Fibroblast of lung (primary cell): Measurements from ENCODE around the gene MSI2. TPM values are rescaled to one million over a fixed set of nuclear protein-coding genes. Genes with fewer than 3 reads are reported as not detected.

Experiments used
- DNase-seq, 2 donors: peaks; one replicate each; pipeline versions ENCODE4 v3.0.0 to v3.0.0-alpha.2; 2010; ENCODE audit warnings: low read depth in 2 of 2
- H2AFZ ChIP-seq: 2 replicates; pipeline ENCODE4 v1.5.1; 2012; ENCODE audit warnings: low read length, control low read depth, inconsistent platforms
- H3K27ac ChIP-seq: 2 replicates; pipeline ENCODE4 v1.5.1; 2011; ENCODE audit warnings: low read length, control low read depth; ENCODE audit not compliant: insufficient read depth
- H3K27me3 ChIP-seq: 2 replicates; pipeline ENCODE4 v1.5.1; 2011; ENCODE audit warnings: mild to moderate bottlenecking, low read length; ENCODE audit not compliant: control insufficient read depth, insufficient read depth
- H3K36me3 ChIP-seq: 2 replicates; pipeline ENCODE4 v1.5.1; 2011; ENCODE audit warnings: low read length; ENCODE audit not compliant: control insufficient read depth, insufficient read depth
- H3K4me1 ChIP-seq: 2 replicates; pipeline ENCODE4 v1.5.1; 2011; ENCODE audit warnings: low read length; ENCODE audit not compliant: control insufficient read depth, insufficient read depth; ENCODE audit errors: extremely low read depth
- H3K4me2 ChIP-seq: 2 replicates; pipeline ENCODE4 v1.5.1; 2011; ENCODE audit warnings: low read length, control low read depth; ENCODE audit not compliant: insufficient read depth; ENCODE audit errors: extremely low read depth
- H3K4me3 ChIP-seq, 4 experiments: fragments of 200-600 bp in 1 of 4; sonication (generic) in 1 of 4; replicated peaks in 1 of 4; 2 replicates each; pipeline ENCODE4 v1.5.1; 2011 to 2016; ENCODE audit warnings: low read length in 4 of 4, low read depth in 3 of 4, mild to moderate bottlenecking in 3 of 4, control low read depth in 2 of 4, inconsistent platforms in 1 of 4, mixed read lengths in 1 of 4; ENCODE audit not compliant: insufficient read depth in 1 of 4; ENCODE audit errors: control extremely low read depth in 1 of 4
- H3K79me2 ChIP-seq: 2 replicates; pipeline ENCODE4 v1.5.1; 2012; ENCODE audit warnings: mild to moderate bottlenecking, low read length, inconsistent platforms; ENCODE audit not compliant: control insufficient read depth, insufficient read depth
- H3K9ac ChIP-seq: 2 replicates; pipeline ENCODE4 v1.5.1; 2011; ENCODE audit warnings: mild to moderate bottlenecking, low read length, control low read depth; ENCODE audit not compliant: insufficient read depth
- H3K9me3 ChIP-seq: 2 replicates; pipeline ENCODE4 v1.5.1; 2012; ENCODE audit warnings: low read depth, low read length; ENCODE audit not compliant: control insufficient read depth, insufficient read depth
- H4K20me1 ChIP-seq: 2 replicates; pipeline ENCODE4 v1.5.1; 2011; ENCODE audit warnings: low read length; ENCODE audit not compliant: control insufficient read depth, insufficient read depth; ENCODE audit errors: extremely low read depth
- CTCF ChIP-seq, 2 donors: IDR thresholded peaks in 1 of 2; conservative IDR thresholded peaks in 1 of 2; 1 replicate in 1 of 2; 2 replicates in 1 of 2; pipeline ENCODE4 v1.5.1; 2011 to 2012; ENCODE audit warnings: low read length in 2 of 2, control low read depth in 1 of 2, inconsistent platforms in 1 of 2, low read depth in 1 of 2, mild to moderate bottlenecking in 1 of 2
- EZH2 ChIP-seq: IDR thresholded peaks from 2 replicates; pipeline ENCODE4 v1.5.1; 2012; ENCODE audit warnings: low read length, control low read depth, mild to moderate bottlenecking; ENCODE audit errors: missing control alignments
- polyA plus RNA-seq, 2 donors: library from polyadenylated mRNA; depleted of rRNA in 1 of 2; stranded (reverse) in 1 of 2; unstranded in 1 of 2; fragments of >200 nt; gene quantifications; 2 replicates each; pipeline ENCODE4 v1.2.1, GENCODE V29; 2011 to 2012; ENCODE audit warnings: missing spikeins in 1 of 2
- total RNA-seq: library from RNA; depleted of rRNA; stranded (reverse); fragments of >200 nt; gene quantifications from 2 replicates; pipeline ENCODE4 v1.2.1, GENCODE V29; 2014

MSI2 gene
- total and polyA plus RNA-seq, 2 donors (not counting 1 experiment from before 2014, with no cell fraction given) = 6.8 to 14.2 TPM

GRCh38 chr17:57357392-57357784 is 101.1 kb downstream of the MSI2 start:
- no peaks in the 10 kb centered on the region for H3K79me2 ChIP-seq
- peak in 1 of 2 donors; percentile 74 for DNase-seq

GRCh38 chr17:57357830-57358430 is 101.6 kb downstream of the MSI2 start:
- no peaks in the 10 kb centered on the region for H3K27me3 ChIP-seq
- H3K4me1 ChIP-seq = no peaks in the 10 kb centered on the region
- no peak for DNase-seq
- H3K4me3 ChIP-seq = no peak overlapping the region
- no peaks in the 10 kb centered on the region for H3K9me3 ChIP-seq
- no peaks in the 10 kb centered on the region for H4K20me1 ChIP-seq
- no peaks in the 10 kb centered on the region for H3K36me3 ChIP-seq
- TF ChIP-seq EZH2 = no peak
- no peak overlapping the region for H3K27ac ChIP-seq
- H3K79me2 ChIP-seq = no peaks in the 10 kb centered on the region
- H3K4me2 ChIP-seq = no peak overlapping the region
- H3K9ac ChIP-seq = no peak overlapping the region
- no peak overlapping the region for H2AFZ ChIP-seq

More at GRCh38 chr17:57357392-57357784, 101.1 kb downstream of the MSI2 start:
- Histone ChIP-seq H3K4me3 (no peak overlapping the region), H3K27ac (no peak overlapping the region), H3K4me2 (no peak overlapping the region), H3K27me3 (no peaks in the 10 kb centered on the region), H3K9ac (no peak overlapping the region), H3K9me3 (no peaks in the 10 kb centered on the region), H2AFZ (no peak overlapping the region), H4K20me1 (no peaks in the 10 kb centered on the region), H3K36me3 (no peaks in the 10 kb centered on the region), H3K4me1 (no peaks in the 10 kb centered on the region)
- TF ChIP-seq EZH2 (no peak), CTCF (conservative IDR thresholded peaks at IDR 0.05 in 1 of 2, IDR thresholded peaks at IDR 0.05 in 1 of 2; ENCODE audit: low read depth in 1 of 2, low read length in 2 of 2) (no peak)

DNA sequence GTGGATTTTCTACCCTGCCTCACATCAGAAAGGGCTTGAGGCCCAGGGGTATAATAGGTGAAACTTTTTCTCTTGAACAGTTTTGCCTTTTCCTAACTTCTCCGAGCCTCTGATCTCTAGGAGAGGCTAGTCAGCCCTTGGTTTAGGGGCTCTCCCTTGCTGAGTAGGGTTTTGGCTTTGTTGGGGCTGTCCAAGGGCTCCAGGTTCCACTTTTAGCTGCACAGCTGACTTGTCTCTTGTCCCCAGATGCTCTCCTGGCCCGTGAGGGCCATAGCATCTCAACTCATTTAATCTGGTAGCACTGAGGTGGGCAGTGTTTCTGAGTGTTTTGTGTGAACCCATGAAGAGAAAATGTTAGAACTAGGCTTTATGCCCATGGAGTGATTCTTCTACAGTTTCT is 103.9 kb downstream of the MSI2 start:
- Histone ChIP-seq H3K36me3 (no peaks in the 10 kb centered on the region), H3K4me2 (no peak overlapping the region), H4K20me1 (no peaks in the 10 kb centered on the region), H2AFZ (no peak overlapping the region), H3K79me2 (no peaks in the 10 kb centered on the region), H3K27me3 (no peaks in the 10 kb centered on the region), H3K9ac (no peak overlapping the region), H3K4me1 (no peaks in the 10 kb centered on the region), H3K27ac (no peak overlapping the region), H3K4me3 (no peak overlapping the region), H3K9me3 (no peaks in the 10 kb centered on the region)
- no peak for DNase-seq
- no peak for TF ChIP-seq EZH2

GRCh38 chr17:57362797-57363556 is 106.7 kb downstream of the MSI2 start:
- TF ChIP-seq EZH2 (no peak), CTCF (conservative IDR thresholded peaks at IDR 0.05 in 1 of 2, IDR thresholded peaks at IDR 0.05 in 1 of 2; ENCODE audit: low read depth in 1 of 2, low read length in 2 of 2) (no peak)
- H3K79me2 ChIP-seq = no peaks in the 10 kb centered on the region
- no peak overlapping the region for H2AFZ ChIP-seq
- no peaks in the 10 kb centered on the region for H3K9me3 ChIP-seq
- no peaks in the 10 kb centered on the region for H3K36me3 ChIP-seq
- no peak for DNase-seq
- no peak overlapping the region for H3K9ac ChIP-seq
- H3K4me3 ChIP-seq = no peak overlapping the region
- no peaks in the 10 kb centered on the region for H3K27me3 ChIP-seq
- H3K4me2 ChIP-seq = no peak overlapping the region
- H3K27ac ChIP-seq = no peak overlapping the region
- no peaks in the 10 kb centered on the region for H4K20me1 ChIP-seq
- no peaks in the 10 kb centered on the region for H3K4me1 ChIP-seq
